VCaP (cell line): ENCODE data around the gene AKT1.
A peak's percentile ranks its signal among the peaks of the same experiment; 100 is the strongest.

ENCODE experiments used
- H3K27ac ChIP-seq: fragments of 450-650 bp; 2 replicates; pipeline ENCODE4 v1.5.1; 2017
- TF ChIP-seq, protein P1 (sequence below): fragments of 450-650 bp; conservative IDR thresholded peaks from 2 replicates; pipeline ENCODE4 v1.5.1; 2017; ENCODE audit warnings: mild to moderate bottlenecking, moderate library complexity

The AKT1 gene

DNA sequence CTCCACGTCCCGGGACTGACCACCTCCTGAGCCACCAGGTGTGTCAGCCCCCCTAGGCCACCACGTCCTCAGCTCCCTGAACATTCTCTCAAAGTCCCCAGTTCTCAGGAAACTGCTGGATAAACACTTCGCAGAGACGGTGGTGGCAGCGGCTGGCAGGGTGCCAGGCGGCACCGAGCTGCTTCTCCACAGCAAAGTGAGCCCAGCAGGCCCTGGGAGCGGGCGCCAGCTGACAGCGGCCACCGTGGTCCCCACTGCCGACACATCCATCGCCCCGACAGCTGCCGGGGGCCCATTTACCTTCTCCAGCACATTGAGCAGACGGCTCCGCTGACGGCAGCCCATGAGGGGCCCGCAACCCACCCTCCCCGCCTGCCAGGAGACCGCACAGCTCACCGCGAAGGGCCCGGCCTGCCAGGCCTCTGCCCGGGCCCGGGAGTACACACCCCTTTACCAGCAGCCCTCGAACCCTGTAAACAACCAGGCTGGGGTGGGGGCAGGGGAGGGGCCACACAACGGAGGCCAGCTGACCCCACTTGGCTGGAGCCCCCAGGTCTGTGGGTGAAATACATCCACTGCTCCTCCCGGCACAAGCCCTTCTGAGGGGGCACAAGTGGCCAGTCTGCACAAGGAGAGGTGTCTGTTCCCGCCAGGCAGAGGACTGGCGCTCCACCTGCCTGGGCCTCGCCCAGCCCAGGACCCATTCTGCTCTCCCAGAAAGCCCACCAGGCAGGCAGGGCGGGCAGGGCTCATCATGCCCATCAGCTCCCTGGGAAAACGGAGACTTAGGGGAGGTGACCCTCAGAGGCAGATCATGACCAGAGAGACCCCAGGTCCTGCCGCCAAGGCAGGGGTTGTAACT lies 10.5 kb downstream of the AKT1 start:
- peak overlapping the region; percentile 40 for H3K27ac ChIP-seq
- TF ChIP-seq, protein P1, sequence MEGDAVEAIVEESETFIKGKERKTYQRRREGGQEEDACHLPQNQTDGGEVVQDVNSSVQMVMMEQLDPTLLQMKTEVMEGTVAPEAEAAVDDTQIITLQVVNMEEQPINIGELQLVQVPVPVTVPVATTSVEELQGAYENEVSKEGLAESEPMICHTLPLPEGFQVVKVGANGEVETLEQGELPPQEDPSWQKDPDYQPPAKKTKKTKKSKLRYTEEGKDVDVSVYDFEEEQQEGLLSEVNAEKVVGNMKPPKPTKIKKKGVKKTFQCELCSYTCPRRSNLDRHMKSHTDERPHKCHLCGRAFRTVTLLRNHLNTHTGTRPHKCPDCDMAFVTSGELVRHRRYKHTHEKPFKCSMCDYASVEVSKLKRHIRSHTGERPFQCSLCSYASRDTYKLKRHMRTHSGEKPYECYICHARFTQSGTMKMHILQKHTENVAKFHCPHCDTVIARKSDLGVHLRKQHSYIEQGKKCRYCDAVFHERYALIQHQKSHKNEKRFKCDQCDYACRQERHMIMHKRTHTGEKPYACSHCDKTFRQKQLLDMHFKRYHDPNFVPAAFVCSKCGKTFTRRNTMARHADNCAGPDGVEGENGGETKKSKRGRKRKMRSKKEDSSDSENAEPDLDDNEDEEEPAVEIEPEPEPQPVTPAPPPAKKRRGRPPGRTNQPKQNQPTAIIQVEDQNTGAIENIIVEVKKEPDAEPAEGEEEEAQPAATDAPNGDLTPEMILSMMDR = no peak

DNA sequence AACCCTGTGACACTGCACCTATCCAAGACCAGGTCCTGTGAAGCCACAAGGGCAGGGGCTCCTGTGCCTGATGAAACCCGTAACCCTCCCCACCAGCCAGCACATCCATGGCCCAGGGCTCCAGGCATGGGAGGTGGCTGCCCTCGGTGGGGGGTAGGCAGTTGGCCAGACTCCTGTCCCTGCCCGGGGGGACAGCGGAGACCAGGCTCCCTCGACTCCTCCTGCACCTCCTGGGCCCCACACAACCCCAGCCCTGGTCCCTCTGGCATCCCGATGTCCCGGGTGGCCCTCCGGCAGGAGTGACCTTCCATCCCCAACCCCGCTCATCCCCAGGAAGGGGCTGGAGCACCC lies 11.4 kb downstream of the AKT1 start:
- peak overlapping the region; percentile 40; the same call in 1 of the 2 replicates for H3K27ac ChIP-seq
- TF ChIP-seq, protein P1 = no peak

DNA sequence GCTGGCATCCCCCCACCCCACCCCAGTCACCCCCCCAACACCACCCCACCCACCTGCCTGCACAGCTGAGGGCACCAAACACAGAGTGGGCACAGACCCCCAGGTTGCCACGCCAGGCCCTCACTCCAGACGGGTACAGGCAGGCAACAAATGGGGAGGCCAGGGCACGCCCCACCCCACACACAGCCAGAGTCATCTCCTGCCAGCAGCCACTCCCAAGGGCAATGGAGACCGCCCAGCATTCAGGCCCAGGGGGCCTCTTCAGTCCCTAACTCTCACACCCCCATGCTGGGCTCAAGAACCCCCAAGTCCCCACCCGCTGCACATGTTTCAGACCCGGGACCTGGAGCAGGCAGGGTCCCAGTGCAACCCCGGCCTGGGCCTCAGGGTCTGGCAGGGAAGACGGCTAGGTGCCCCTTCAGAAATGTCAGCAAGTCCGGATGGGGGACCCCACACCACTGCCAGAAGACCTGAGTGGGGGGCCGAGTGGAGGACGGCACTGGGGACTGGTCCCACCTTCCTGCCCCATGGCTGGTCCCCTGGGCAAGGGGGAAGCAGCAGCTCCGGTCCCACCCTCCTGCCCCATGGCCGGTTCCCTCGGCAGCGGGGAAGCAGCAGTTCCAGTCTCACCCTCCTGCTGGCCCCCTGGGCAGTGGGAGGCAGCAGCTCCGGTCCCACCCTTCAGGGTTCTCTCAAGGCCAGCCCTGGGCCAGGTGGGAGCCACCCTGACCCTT lies 11.9 kb downstream of the AKT1 start:
- TF ChIP-seq, protein P1 = no peak
- peak overlapping the region; percentile 40; the same call in 1 of the 2 replicates for H3K27ac ChIP-seq

DNA sequence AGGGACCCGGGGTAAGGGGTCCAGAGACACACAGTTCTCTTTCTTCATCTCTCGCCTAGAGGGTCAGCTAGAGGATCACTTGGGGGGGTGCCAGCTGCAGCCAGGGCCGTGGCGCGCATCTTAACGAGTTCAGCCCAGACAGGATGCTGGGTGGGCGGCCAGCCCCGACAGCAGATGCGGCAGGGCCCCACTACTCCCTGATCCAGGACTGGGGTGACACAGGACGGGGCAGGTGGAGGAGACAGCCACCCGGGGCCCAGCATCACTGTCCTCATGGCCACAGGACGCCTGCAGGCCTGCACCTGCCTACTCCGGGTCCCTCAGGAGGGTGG lies 12.8 kb downstream of the AKT1 start:
- TF ChIP-seq, protein P1 = no peak
- H3K27ac ChIP-seq = no peak overlapping the region

- TF ChIP-seq, protein P1 = no peak
- H3K27ac ChIP-seq = no peak overlapping the region
Observed at GRCh38 chr14:104782086-104782807, 13.3 kb downstream of the AKT1 start.

GRCh38 chr14:104781271-104782077 lies 14.1 kb downstream of the AKT1 start:
- TF ChIP-seq, protein P1 = no peak

More at GRCh38 chr14:104781271-104782077, 14.1 kb downstream of the AKT1 start:
- H3K27ac ChIP-seq = no peak overlapping the region
